Parathyroid adenoma (tissue), 2 donors: ENCODE data around the gene NLGN4Y.

ENCODE experiments used
- H2AFZ ChIP-seq: fragments of 300-600 bp; sonication (generic); one replicate; pipeline ENCODE4 v1.7.0; 2017; ENCODE audit warnings: antibody characterized with exemption, mild to moderate bottlenecking
- H3K27ac ChIP-seq: fragments of 300-600 bp; sonication (generic); one replicate; pipeline ENCODE4 v1.7.0; 2017
- H3K27me3 ChIP-seq: fragments of 300-600 bp; sonication (generic); one replicate; pipeline ENCODE4 v1.7.0; 2017; ENCODE audit warnings: low read length; ENCODE audit not compliant: control insufficient read depth, insufficient read depth
- H3K36me3 ChIP-seq: fragments of 300-600 bp; sonication (generic); one replicate; pipeline ENCODE4 v1.7.0; 2017; ENCODE audit warnings: low read length; ENCODE audit not compliant: control insufficient read depth, insufficient read depth
- H3K4me1 ChIP-seq: fragments of 300-600 bp; sonication (generic); one replicate; pipeline ENCODE4 v1.7.0; 2017; ENCODE audit warnings: control low read depth
- H3K4me2 ChIP-seq: fragments of 300-600 bp; sonication (generic); one replicate; pipeline ENCODE4 v1.7.0; 2017; ENCODE audit warnings: low read length
- H3K4me3 ChIP-seq: fragments of 300-600 bp; sonication (generic); one replicate; pipeline ENCODE4 v1.7.0; 2017; ENCODE audit warnings: low read depth, low read length
- H3K79me2 ChIP-seq: fragments of 300-600 bp; sonication (generic); one replicate; pipeline ENCODE4 v1.7.0; 2017; ENCODE audit warnings: control low read depth
- H3K9ac ChIP-seq: fragments of 300-600 bp; sonication (generic); one replicate; pipeline ENCODE4 v1.7.0; 2017; ENCODE audit warnings: mild to moderate bottlenecking
- H3K9me3 ChIP-seq: fragments of 300-600 bp; sonication (generic); one replicate; pipeline ENCODE4 v1.7.0; 2017; ENCODE audit warnings: low read length; ENCODE audit not compliant: control insufficient read depth
- CTCF ChIP-seq: fragments of 300-600 bp; sonication (generic); IDR thresholded peaks from one replicate; pipeline ENCODE4 v1.7.0; 2017; ENCODE audit warnings: antibody characterized with exemption, mild to moderate bottlenecking
- donor health status: primary hyperparathyroidism.

Gene NLGN4Y

GRCh38 chrY:14793674-14794073, 269.3 kb downstream of the NLGN4Y start:
- Histone ChIP-seq H3K9me3 (no peaks in the 10 kb centered on the region), H3K36me3 (no peaks in the 10 kb centered on the region), H3K4me2 (no peak overlapping the region), H2AFZ (no peak overlapping the region), H3K4me1 (no peaks in the 10 kb centered on the region), H3K27ac (no peak overlapping the region), H3K9ac (no peak overlapping the region), H3K79me2 (no peaks in the 10 kb centered on the region), H3K27me3 (no peaks in the 10 kb centered on the region), H3K4me3 (no peak overlapping the region)
- no peak for TF ChIP-seq CTCF

GRCh38 chrY:14798010-14798409, 273.7 kb downstream of the NLGN4Y start:
- Histone ChIP-seq H3K9me3 (no peaks in the 10 kb centered on the region), H3K27ac (no peak overlapping the region), H3K36me3 (no peaks in the 10 kb centered on the region), H3K79me2 (no peaks in the 10 kb centered on the region), H3K4me1 (no peaks in the 10 kb centered on the region), H3K4me3 (no peak overlapping the region), H2AFZ (no peak overlapping the region), H3K27me3 (no peaks in the 10 kb centered on the region), H3K4me2 (no peak overlapping the region), H3K9ac (no peak overlapping the region)
- TF ChIP-seq CTCF: no peak

DNA sequence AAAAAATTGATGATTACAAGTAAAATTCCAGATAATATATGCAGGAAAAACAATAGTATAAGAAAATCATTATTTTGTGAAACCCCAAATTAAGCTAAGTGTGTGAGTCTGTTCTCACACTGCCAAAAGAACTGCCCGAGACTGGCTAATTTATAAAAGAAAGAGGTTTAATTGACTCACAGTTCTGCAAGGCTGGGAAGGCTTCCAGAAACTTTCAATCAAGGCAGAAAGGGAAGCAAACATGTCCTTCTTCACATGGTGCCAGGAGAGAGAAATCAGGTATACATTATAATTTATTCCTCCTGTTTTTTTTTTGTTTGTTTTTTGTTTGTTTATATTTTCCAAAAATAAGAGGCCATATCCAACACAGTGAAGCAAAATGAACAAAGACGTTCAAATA, 276.8 kb downstream of the NLGN4Y start:
- no peaks in the 10 kb centered on the region for H3K9me3 ChIP-seq
- H2AFZ ChIP-seq: no peak overlapping the region
- no peak overlapping the region for H3K4me2 ChIP-seq
- H3K27ac ChIP-seq: no peak overlapping the region
- H3K9ac ChIP-seq: no peak overlapping the region
- no peak overlapping the region for H3K4me3 ChIP-seq
- no peaks in the 10 kb centered on the region for H3K36me3 ChIP-seq
- no peaks in the 10 kb centered on the region for H3K4me1 ChIP-seq
- TF ChIP-seq CTCF: no peak
- H3K79me2 ChIP-seq: no peaks in the 10 kb centered on the region
- H3K27me3 ChIP-seq: no peaks in the 10 kb centered on the region

DNA sequence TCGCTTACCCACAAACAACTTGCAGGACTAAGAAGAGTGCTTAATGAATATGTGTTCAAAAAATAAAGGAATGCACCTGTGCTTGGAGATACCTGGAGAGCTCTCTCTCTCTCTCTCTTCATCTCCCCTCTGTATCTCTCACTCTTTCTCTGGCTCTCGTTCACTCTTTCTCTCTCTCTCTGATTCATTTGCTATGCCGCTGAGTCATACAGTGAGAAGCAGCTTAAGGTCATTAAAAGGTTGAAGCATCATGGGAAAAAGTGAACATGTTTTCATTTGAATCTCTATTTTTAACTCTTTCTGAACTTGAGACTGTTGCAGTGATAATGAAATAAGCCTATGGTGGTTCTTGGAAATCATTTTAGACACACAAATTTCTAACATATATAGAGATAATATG, 277.8 kb downstream of the NLGN4Y start:
- Histone ChIP-seq H3K79me2 (no peaks in the 10 kb centered on the region), H3K27ac (no peak overlapping the region), H2AFZ (no peak overlapping the region), H3K9ac (no peak overlapping the region), H3K36me3 (no peaks in the 10 kb centered on the region), H3K9me3 (no peaks in the 10 kb centered on the region), H3K4me1 (no peaks in the 10 kb centered on the region), H3K4me2 (no peak overlapping the region), H3K27me3 (no peaks in the 10 kb centered on the region), H3K4me3 (no peak overlapping the region)
- no peak for TF ChIP-seq CTCF

GRCh38 chrY:14804041-14804440, 279.7 kb downstream of the NLGN4Y start:
- Histone ChIP-seq H3K79me2 (no peaks in the 10 kb centered on the region), H3K36me3 (no peaks in the 10 kb centered on the region), H3K4me1 (no peaks in the 10 kb centered on the region), H3K4me2 (no peak overlapping the region), H3K4me3 (no peak overlapping the region), H2AFZ (no peak overlapping the region), H3K9me3 (no peaks in the 10 kb centered on the region), H3K27ac (no peak overlapping the region), H3K9ac (no peak overlapping the region), H3K27me3 (no peaks in the 10 kb centered on the region)
- TF ChIP-seq CTCF: no peak
